Dermis lymphatic vessel endothelial cell (primary cell): ENCODE data around the gene ABCF3. TPM values are rescaled to one million over a fixed set of nuclear protein-coding genes. Genes with fewer than 3 reads are reported as not detected.

Experiments
- total RNA-seq: library from RNA; depleted of rRNA; stranded (reverse); fragments of >200 nt; gene quantifications from 2 replicates; pipeline ENCODE4 v1.2.1, GENCODE V29; 2014

The ABCF3 gene, protein sequence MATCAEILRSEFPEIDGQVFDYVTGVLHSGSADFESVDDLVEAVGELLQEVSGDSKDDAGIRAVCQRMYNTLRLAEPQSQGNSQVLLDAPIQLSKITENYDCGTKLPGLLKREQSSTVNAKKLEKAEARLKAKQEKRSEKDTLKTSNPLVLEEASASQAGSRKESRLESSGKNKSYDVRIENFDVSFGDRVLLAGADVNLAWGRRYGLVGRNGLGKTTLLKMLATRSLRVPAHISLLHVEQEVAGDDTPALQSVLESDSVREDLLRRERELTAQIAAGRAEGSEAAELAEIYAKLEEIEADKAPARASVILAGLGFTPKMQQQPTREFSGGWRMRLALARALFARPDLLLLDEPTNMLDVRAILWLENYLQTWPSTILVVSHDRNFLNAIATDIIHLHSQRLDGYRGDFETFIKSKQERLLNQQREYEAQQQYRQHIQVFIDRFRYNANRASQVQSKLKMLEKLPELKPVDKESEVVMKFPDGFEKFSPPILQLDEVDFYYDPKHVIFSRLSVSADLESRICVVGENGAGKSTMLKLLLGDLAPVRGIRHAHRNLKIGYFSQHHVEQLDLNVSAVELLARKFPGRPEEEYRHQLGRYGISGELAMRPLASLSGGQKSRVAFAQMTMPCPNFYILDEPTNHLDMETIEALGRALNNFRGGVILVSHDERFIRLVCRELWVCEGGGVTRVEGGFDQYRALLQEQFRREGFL
- total RNA-seq = 49.1 and 53.1 TPM in 2 replicates

DNA sequence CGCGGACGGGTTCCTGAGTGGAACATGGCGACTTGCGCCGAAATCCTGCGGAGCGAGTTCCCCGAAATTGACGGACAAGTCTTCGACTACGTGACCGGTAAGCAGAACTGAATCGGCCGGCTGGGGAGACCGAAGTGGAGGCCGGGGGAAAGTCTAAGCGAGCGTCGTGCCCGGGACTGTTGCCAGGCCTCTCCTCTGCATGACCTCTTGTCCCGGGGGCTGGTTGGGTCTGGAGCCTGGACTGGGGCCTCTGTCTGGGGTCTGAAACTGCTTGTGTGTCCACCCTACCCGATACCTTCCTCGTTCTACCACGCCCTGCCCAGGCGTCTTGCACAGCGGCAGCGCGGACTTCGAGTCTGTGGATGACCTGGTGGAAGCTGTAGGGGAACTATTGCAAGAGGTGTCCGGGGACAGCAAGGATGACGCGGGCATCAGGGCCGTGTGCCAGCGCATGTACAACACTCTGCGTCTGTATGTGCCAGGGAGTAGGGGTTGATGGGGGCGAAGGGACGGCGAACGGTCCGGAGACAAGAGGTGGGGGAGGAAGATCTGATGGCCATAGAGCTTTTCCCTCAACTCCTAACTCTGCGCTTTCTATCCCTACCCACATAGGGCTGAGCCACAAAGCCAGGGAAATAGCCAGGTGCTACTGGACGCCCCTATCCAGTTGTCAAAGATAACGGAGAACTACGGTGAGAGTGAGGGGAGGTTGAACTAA, at the start of gene ABCF3:
Gene ABCF3 (plus strand): TSS at position 16 of the 718 bp plus-strand sequence. CDS start 9 bp downstream, at position 25.

DNA sequence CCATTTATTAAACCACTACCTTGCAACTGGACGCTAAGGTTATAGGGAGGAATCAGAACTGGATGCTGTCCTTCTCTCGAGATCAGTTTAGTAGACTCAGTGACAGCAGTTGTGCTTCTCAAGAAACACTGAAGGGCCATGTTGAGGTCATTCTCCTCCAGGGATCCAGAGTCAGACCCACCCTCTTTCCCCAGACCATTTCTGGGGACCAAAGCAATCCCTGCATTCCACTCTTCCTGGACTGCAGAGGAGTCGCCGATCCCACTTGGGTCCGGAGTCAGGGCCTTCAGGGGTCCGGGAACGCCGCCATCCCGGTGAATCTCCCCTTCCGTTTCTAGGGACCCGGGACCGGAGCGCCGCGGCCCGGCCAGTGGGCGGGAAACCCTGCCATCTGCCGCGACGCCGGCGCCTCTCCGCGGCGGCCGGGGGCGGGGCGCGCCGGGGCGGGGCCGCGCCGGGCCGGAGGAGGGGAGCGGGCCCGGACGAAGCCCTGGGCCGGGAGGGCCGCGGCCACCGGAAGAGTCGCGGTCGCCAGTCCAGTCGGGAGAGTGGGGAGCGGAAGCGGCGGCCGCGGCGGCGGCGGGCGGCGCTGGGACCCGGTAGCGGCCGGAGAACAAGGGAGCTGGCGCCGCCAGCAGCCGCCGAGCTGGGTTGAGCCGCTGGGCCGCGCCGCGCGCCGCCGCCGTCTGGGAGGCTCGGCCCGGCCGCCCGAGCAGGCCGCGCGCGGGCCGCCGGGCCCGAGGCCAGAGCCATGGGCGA, 30.9 kb upstream of the ABCF3 start, which contains the start of gene DVL3:
Gene DVL3 (plus strand): TSS at position 493 of the 759 bp plus-strand sequence. CDS start 259 bp downstream, at position 752.

DNA sequence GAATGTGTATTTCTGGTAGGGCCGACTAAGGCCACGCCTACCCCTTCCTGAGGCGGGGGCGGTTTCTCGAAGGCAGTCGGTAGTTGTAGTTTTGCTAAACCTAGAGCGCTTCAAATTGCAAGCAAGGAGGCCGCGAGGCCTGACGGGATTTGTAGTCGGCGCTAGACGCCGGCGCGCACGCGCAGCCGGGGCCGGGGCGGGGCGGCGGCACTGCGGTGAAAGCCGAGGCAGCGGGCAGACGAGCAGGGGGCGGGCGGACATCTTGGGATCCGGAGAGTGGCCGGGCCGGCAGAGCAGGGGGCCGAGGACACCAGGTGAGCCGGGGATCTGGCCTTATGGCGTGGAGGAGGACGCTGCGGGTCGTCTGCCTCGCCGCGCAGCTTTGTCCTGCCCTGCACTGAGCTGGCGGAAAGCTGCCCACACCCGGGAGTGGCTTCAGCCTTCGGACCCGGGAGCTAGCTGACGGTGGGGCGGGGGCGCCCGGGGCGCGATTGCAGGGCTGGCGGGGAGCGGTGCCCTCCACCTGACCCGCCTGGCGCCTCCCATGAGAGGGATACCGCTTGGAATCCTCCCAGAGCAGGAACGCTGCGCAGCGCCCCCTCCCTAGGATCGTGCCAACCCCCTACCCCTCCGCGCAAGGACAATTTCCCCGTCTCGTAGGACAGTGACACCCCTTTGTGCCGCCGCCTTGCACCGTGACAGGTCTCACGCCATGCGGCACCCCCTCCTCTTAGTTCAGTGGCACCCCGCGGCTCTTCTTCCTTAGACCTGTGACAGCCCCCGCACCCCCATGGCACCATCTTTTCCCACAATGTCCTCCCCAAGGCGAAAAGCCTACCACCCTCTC, 11.1 kb upstream of the ABCF3 start, which contains the start of gene AP2M1:
Gene AP2M1 (plus strand): TSS at position 210 of the 847 bp plus-strand sequence. CDS start 2,139 bp downstream, outside the sequence.

DNA sequence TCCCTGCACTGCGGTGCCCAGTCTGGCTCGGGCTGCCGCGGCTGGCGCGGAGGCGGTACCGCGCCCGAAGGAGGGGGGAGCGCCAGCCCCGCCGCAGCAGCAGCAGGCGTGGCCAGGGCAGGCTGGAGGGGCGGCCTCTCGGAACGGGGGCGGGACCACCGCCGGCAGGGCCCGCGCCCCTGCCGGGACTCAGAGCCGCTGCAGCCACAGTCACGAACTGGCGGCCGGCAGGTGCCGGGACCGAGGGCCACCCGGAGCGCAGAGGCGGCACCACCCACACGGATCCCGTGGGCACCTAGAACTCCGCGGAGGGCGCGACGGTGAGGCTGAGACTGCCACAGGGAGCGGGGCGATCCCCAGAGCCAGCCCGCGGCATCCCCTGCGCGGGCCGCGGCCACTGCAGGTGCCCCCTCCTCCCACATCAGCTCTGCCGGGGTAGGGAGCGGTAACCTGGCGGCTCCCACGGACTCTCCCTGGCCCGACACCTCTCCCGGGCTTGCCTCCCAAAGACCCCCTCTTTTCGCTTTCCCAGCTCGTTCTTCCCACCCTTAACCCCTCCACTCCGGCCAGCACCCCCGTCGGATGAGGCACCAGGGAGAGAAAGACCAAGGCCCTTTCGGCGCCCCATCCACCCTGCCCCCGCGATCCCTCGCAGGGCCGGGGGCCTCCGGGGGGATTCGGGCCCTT, 43.5 kb downstream of the ABCF3 start, which contains the start of gene VWA5B2:
Gene VWA5B2 (plus strand): TSS at position 192 of the 687 bp plus-strand sequence. CDS start 944 bp downstream, outside the sequence.

Other genes with a start within 250 kb of the ABCF3 start
- 10.6 and 19.1 TPM in 2 replicates for gene ABCC5, start 168.3 kb upstream of the ABCF3 start, total RNA-seq
- not detected in 2 replicates for gene HTR3D, start 154.5 kb upstream of the ABCF3 start, total RNA-seq
- gene HTR3C, start 133.2 kb upstream of the ABCF3 start, total RNA-seq = under 0.01 and 0.09 TPM in 2 replicates
- gene HTR3E, start 89.1 kb upstream of the ABCF3 start, total RNA-seq = not detected in 2 replicates
- gene EIF2B5, start 50.8 kb upstream of the ABCF3 start, total RNA-seq = 34.0 and 43.5 TPM in 2 replicates
- gene DVL3, start 30.8 kb upstream of the ABCF3 start, total RNA-seq = 17.8 and 21.4 TPM in 2 replicates
- 468 and 497 TPM in 2 replicates for gene AP2M1, start 11.3 kb upstream of the ABCF3 start, total RNA-seq
- gene VWA5B2, start 43.4 kb downstream of the ABCF3 start, total RNA-seq = not detected in 2 replicates
- 17.8 and 21.1 TPM in 2 replicates for gene ALG3, start 62.8 kb downstream of the ABCF3 start, total RNA-seq
- gene EEF1AKMT4, start 63.5 kb downstream of the ABCF3 start, total RNA-seq = 2.6 and 4.0 TPM in 2 replicates
- not detected in 2 replicates for gene CAMK2N2, start 75.4 kb downstream of the ABCF3 start, total RNA-seq
- not detected in 2 replicates for gene ECE2, start 89.8 kb downstream of the ABCF3 start, total RNA-seq
- 331 and 355 TPM in 2 replicates for gene PSMD2, start 113.0 kb downstream of the ABCF3 start, total RNA-seq
- 207 TPM in 2 replicates for gene EIF4G1, start 128.4 kb downstream of the ABCF3 start, total RNA-seq
- gene FAM131A, start 151.4 kb downstream of the ABCF3 start, total RNA-seq = 27.2 and 28.5 TPM in 2 replicates
- gene CLCN2, start 175.4 kb downstream of the ABCF3 start, total RNA-seq = 1.8 and 2.6 TPM in 2 replicates
- 81.6 and 88.5 TPM in 2 replicates for gene POLR2H, start 175.5 kb downstream of the ABCF3 start, total RNA-seq
- under 0.01 and 0.09 TPM in 2 replicates for gene THPO, start 192.0 kb downstream of the ABCF3 start, total RNA-seq
- 0.43 and 0.69 TPM in 2 replicates for gene CHRD, start 193.9 kb downstream of the ABCF3 start, total RNA-seq